Spleen (tissue), 7 donors: ENCODE results near the gene MEI1.

Experiments
- CTCF ChIP-seq, 11 experiments: fragments of 200-600 bp in 7 of 11; fragments of 450-650 bp in 4 of 11; sonication (generic) in 4 of 11; IDR thresholded peaks in 8 of 11; conservative IDR thresholded peaks in 3 of 11; 1 replicate in 7 of 11; 2 replicates in 4 of 11; pipeline versions ENCODE4 v1.4.0 to v1.8.0; 2016 to 2021; ENCODE audit warnings: antibody characterized with exemption in 11 of 11, inconsistent platforms in 4 of 11, mild to moderate bottlenecking in 1 of 11
- POLR2AphosphoS5 ChIP-seq, 3 donors: sonication (generic); formaldehyde crosslinking; IDR thresholded peaks; one replicate each; pipeline ENCODE4 v1.5.1; 2017; ENCODE audit warnings: antibody characterized with exemption in 3 of 3
- donor health status: DM: no; HTN: no; CAD: no; lungs with moderate emphysema.
- donor health status: DM: no; HTN: no; CAD: no.
- donor health status: DM: no; HTN: no; CAD: no.

- TF ChIP-seq CTCF (IDR thresholded peaks at IDR 0.05 in 8 of 11, conservative IDR thresholded peaks at IDR 0.05 in 3 of 11) (no peak), POLR2AphosphoS5 (IDR thresholded peaks at IDR 0.05) (no peak)
Measured at GRCh38 chr22:41683616-41684015, 15.7 kb upstream of the MEI1 start.
